ENCODE results near the gene LGALS7B.
"Not testable (repeated sequence)": the region's sequence is repeated elsewhere in the genome, so short reads cannot be mapped to it uniquely, and the experiment has no call there.

Gene LGALS7B

DNA sequence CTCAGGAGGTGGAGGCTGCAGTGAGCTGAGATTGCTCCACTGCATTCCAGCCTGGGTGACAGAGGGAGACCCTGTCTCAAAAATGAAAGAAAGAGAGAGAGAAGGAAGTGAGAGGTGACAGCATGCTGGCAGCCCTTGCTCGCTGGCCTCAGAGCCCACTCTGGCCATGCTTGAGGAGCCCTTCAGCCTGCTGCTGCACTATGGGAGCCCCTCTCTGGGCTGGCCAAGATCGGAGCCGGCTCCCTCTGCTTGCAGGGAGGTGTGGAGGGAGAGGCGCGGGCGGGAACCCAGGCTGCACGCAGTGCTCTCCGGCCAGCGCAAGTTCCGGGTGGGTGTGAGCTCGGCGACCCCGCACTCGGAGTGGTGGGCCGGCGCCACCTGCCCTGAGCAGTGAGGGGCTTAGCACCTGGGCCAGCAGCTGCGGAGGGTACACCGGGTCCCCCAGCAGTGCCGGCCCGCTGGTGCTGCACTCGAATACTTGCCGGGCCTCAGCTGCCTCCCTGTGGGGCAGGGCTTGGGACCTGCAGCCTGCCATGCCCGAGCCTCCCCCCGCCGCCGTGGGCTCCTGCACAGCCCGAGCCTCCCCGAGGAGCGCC is 32.3 kb downstream of the LGALS7B start:
- not testable (repeated sequence) for DNase-seq (ENCODE audit: low read depth)

DNA sequence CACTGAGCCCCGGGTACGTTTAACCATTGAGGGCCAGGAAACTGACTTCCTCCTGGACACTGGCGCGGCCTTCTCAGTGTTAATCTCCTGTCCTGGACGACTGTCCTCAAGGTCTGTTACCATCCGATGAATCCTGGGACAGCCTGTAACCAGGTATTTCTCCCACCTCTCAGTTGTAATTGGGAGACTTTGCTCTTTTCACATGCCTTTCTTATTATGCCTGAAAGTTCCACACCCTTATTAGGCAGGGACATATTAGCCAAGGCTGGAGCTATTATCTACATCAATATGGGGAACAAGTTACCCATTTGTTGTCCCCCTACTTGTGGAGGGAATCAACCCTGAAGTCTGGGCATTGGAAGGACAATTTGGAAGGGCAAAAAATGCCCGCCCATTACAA is 36.9 kb downstream of the LGALS7B start:
- not testable (repeated sequence) for DNase-seq (ENCODE audit: low read depth)

DNA sequence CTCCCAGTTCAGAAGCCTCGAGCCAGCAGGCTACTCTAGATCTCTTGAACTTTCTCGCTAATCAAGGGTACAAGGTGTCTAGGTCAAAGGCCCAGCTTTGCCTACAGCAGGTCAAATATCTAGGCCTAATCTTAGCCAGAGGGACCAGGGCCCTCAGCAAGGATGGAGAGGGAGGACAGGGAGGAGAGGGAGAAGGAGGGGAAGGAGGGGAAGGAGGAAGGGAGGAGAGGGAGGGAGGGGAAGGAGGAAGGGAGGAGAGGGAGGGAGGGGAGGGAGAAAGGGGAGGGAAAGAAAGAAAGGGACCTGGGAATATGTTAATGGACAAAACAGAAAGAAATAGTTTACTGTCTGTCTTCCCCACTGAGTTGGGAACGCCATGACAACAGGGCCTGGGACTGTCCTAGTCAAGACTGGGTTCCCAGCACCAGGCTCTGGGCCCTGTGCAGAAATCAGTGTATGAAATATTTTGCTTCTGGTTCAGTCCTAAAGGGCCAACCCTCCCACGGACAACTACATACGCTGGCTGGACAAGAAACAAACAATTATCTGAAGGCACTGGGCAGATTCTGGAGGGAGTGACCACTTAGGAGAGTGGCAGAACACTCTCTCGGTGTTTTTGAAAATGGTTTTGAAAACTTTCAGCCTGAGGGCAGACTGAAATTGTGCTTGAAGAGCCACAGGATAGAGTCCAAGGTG is 38.0 kb downstream of the LGALS7B start:
- DNase-seq (ENCODE audit: low read depth): no peak

- not testable (repeated sequence) for DNase-seq (ENCODE audit: low read depth)
Measured at GRCh38 chr19:38829203-38829602, 40.2 kb downstream of the LGALS7B start.

DNA sequence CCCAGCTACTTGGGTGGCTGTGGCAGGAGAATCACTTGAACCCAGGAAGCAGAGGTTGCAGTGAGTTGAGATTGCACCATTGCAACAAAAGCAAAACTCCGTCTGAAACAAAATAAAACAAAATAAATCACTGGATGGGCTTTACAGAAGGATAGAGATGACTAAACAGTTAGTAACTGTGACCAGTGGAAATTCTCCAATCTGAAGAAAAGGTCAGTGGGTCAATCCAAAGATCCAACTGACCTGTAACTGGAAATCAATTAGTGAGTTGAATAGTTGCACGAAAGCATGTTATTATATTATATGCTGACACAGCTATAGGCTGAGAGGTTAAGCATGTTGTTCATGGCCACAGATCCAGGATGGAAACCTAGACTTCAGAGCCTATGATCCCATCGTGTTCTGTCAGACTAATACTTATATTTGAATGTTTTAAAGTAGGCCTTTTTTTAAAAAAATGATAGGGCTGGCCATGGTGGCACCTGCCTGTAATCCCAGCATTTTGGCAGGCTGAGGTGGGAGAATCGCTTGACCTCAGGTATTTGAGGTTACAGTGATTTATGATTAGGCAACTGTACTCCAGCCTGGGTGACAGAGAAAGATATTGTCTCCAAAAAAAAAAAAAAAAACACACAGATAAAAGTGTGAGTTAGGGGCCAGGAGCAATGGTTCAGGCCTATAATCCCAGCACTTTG is 41.2 kb downstream of the LGALS7B start:
- DNase-seq (ENCODE audit: low read depth): no peak

- no peak for DNase-seq (ENCODE audit: low read depth)
Measured at GRCh38 chr19:38831142-38831605, 42.2 kb downstream of the LGALS7B start.

- DNase-seq (ENCODE audit: low read depth): no peak
Measured at GRCh38 chr19:38833092-38833425, 44.1 kb downstream of the LGALS7B start.

DNA sequence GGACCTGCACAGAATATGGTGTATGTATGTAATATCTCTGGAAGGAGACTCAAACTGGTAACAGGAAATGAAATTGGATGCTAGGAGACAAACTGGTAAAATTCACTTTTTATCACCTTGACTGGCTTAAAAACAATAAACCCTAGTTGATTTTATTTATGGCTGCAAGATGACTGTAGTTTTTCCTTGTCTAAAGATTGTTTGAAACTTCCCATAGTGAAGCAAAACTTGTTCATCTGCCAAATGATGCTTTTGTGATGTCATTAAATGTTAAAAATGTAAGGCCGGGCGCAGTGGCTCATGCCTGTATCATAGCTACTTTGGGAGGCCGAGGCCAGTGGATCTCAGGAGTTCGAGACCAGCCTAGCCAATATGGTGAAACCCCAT is 45.1 kb downstream of the LGALS7B start:
- DNase-seq (ENCODE audit: low read depth): no peak

GRCh38 chr19:38834590-38834989 is 45.6 kb downstream of the LGALS7B start:
- DNase-seq (ENCODE audit: low read depth): no peak

DNA sequence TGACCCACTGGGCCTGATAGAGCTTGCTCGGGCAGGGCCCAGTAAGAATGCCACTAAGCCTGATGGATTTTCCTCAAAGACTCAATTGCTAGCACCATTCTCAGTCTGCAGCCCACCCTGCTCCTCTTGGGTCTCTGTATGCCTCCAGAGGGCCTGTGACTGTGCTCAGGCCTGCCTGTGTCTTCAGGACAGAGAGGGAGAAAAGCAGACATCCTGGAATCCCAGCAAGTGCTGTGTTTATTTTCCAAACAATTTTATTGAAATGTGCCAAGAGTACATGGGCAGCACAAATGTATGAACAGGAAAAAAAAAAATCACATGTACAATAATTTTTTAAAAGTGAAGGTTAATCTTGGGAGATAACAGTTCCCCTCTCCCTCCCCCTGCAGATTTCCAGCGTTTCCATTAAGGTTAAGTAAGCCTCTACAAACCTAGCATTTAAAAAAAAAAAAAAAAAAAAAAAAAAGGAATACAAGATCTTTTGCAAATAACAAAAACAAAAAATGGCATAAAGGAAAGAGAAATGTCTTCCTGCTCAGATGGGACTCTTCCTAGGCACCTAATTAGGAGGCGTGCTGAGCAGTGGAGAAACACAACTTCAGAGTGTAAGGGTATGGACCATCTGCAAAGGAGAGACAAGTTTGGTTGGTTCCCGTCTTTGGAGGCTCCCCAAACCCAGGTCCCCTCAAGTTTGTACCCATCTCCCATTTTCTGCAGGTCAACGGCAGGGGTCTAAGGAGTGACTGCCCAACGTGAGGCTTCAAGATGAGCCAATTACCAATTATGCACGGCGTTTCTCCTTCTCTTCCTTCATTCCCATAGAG is 47.4 kb downstream of the LGALS7B start:
- no peak for DNase-seq (ENCODE audit: low read depth)

GRCh38 chr19:38836983-38837626 is 48.1 kb downstream of the LGALS7B start:
- no peak for DNase-seq (ENCODE audit: low read depth)

DNA sequence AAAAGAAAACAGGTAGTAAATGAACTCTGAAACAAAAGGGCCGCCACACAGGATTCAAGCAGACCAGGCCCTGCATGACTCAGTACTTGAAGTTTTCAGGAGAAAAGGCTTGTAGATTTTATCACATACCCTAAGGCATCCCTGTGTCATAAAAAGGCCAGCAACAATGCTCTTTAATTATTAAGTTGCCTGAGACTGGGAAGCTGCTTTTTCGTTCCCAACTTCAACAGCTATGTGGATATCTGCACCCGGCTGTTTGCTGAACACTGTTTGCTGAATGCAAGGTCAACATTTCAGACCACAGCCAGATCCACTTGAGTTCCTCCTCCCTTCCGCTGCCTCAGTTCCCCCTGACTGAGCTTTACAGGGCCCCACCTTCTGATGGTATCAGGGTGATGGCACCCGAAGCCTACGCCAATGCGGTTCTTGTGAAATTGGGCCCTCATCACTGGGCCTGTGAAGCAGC is 48.7 kb downstream of the LGALS7B start:
- DNase-seq (ENCODE audit: low read depth): no peak

GRCh38 chr19:38838208-38838985 is 49.4 kb downstream of the LGALS7B start:
- no peak for DNase-seq (ENCODE audit: low read depth)

GRCh38 chr19:38838986-38839761 is 50.2 kb downstream of the LGALS7B start:
- no peak for DNase-seq (ENCODE audit: low read depth)

- DNase-seq (ENCODE audit: low read depth): no peak
Measured at GRCh38 chr19:38839816-38840582, 51.0 kb downstream of the LGALS7B start.

GRCh38 chr19:38840583-38840968 is 51.6 kb downstream of the LGALS7B start:
- no peak for DNase-seq (ENCODE audit: low read depth)
